Type B pancreatic cell (in vitro differentiated cells): ENCODE data around the gene SLC5A2. TPM values are rescaled to one million over a fixed set of nuclear protein-coding genes. Genes with fewer than 3 reads are reported as not detected.

Source experiments
- DNase-seq: peaks from one replicate; pipeline ENCODE4 v3.0.0; 2021; ENCODE audit warnings: mixed read lengths; ENCODE audit not compliant: unreplicated experiment; ENCODE audit errors: extremely low spot score
- H3K27ac Mint-ChIP-seq: 2 replicates; pipeline ENCODE4 v1.8.0; 2021; ENCODE audit warnings: mild to moderate bottlenecking, mixed read lengths
- H3K27me3 Mint-ChIP-seq: 2 replicates; pipeline ENCODE4 v1.8.0; 2021; ENCODE audit warnings: mixed read lengths
- H3K36me3 Mint-ChIP-seq: 2 replicates; pipeline ENCODE4 v1.8.0; 2021; ENCODE audit warnings: mixed read lengths
- H3K4me1 Mint-ChIP-seq: one replicate; pipeline ENCODE4 v1.8.0; 2021; ENCODE audit warnings: mixed read lengths; ENCODE audit not compliant: unreplicated experiment
- H3K4me3 Mint-ChIP-seq: 2 replicates; pipeline ENCODE4 v1.8.0; 2021; ENCODE audit warnings: mild to moderate bottlenecking, mixed read lengths
- H3K9me3 Mint-ChIP-seq: 2 replicates; pipeline ENCODE4 v1.8.0; 2021; ENCODE audit warnings: mixed read lengths
- total RNA-seq: library from RNA; stranded (reverse); gene quantifications from 2 replicates; pipeline ENCODE4 v1.2.1, GENCODE V29; 2021; ENCODE audit warnings: low replicate concordance
- TF ChIP-seq, protein P1 (sequence below): fragments of 200-600 bp; sonication (generic); conservative IDR thresholded peaks from 2 replicates; pipeline ENCODE4 v1.5.0; 2021; ENCODE audit warnings: antibody characterized with exemption, mild to moderate bottlenecking

Gene SLC5A2
- total RNA-seq, 1 donor from 2014 or later = 0.41 TPM

DNA sequence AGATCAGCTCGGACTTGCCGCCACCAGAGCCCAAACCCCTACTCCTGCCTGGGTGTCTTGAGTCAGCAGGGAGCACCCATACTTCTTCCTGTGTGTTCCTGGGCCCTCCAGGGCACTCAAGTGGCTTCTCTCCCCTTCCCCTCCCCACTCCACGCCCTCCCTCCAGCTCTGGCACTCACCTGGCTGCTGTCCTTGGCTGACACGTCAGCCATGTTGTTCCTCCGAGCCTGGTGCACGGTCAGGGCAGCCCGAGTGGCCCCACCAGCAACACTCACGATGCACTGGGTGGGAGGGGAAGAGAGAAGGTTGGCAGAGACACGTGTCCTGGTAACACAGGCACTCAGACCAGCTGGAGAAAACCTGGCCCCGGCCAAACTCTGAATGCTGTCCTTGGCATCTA is 13.7 kb downstream of the SLC5A2 start:
- TF ChIP-seq, protein P1, sequence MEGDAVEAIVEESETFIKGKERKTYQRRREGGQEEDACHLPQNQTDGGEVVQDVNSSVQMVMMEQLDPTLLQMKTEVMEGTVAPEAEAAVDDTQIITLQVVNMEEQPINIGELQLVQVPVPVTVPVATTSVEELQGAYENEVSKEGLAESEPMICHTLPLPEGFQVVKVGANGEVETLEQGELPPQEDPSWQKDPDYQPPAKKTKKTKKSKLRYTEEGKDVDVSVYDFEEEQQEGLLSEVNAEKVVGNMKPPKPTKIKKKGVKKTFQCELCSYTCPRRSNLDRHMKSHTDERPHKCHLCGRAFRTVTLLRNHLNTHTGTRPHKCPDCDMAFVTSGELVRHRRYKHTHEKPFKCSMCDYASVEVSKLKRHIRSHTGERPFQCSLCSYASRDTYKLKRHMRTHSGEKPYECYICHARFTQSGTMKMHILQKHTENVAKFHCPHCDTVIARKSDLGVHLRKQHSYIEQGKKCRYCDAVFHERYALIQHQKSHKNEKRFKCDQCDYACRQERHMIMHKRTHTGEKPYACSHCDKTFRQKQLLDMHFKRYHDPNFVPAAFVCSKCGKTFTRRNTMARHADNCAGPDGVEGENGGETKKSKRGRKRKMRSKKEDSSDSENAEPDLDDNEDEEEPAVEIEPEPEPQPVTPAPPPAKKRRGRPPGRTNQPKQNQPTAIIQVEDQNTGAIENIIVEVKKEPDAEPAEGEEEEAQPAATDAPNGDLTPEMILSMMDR = no peak
- peaks cover 11% of the 10 kb centered on the region for H3K36me3 Mint-ChIP-seq
- no peaks in the 10 kb centered on the region for H3K27me3 Mint-ChIP-seq
- no peak overlapping the region for H3K4me3 Mint-ChIP-seq
- H3K4me1 Mint-ChIP-seq = no peaks in the 10 kb centered on the region
- no peak overlapping the region for H3K27ac Mint-ChIP-seq
- H3K9me3 Mint-ChIP-seq = no peaks in the 10 kb centered on the region
- no peak for DNase-seq

DNA sequence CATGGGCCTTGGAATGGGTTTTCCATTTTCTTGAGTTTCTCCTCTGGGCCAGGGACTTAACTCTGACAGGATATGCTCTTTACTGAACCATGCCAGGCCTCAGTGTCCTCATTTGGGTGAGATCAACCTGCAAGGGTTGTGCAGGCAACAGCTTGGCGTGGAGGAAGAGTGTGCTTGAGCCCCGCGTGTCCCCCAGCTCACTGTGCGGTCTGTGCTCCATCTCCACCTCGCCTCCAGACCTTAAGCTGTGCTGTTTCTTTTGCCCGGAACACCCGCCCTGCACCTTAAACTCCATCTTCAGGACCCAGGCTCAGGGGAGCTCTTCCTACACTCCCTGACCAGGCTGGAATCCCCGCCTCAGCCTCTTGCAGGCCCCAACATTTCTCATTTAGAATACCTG is 15.6 kb downstream of the SLC5A2 start:
- Mint-ChIP-seq H3K4me1 (no peaks in the 10 kb centered on the region), H3K4me3 (no peak overlapping the region), H3K9me3 (no peaks in the 10 kb centered on the region), H3K27ac (no peak overlapping the region), H3K27me3 (no peaks in the 10 kb centered on the region), H3K36me3 (peaks cover 6% of the 10 kb centered on the region)
- TF ChIP-seq, protein P1 = no peak
- DNase-seq = no peak

DNA sequence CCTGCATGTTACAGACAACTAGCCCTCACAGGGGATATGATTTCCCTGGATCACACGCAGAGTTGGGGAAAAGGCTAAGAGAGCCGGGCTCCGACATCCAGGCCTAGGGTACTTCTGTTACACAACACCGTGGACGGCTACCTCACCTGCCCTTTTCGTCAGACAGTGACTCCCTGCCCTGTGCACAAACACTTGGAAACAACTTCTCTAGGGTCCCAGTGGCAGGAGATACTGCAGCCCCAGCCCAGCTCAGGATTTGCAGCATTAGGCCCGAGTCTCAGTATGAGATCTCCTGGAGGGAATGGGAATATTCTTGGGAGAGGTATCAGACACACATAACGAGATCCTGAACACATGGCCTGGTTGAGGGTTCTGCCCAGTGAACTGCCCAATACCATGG is 17.0 kb downstream of the SLC5A2 start:
- TF ChIP-seq, protein P1 = no peak
- H3K9me3 Mint-ChIP-seq = no peaks in the 10 kb centered on the region
- no peaks in the 10 kb centered on the region for H3K27me3 Mint-ChIP-seq
- no peak for DNase-seq
- peaks cover 5% of the 10 kb centered on the region for H3K36me3 Mint-ChIP-seq
- no peak overlapping the region for H3K27ac Mint-ChIP-seq
- H3K4me3 Mint-ChIP-seq = no peak overlapping the region
- H3K4me1 Mint-ChIP-seq = peaks cover under 1% of the 10 kb centered on the region

DNA sequence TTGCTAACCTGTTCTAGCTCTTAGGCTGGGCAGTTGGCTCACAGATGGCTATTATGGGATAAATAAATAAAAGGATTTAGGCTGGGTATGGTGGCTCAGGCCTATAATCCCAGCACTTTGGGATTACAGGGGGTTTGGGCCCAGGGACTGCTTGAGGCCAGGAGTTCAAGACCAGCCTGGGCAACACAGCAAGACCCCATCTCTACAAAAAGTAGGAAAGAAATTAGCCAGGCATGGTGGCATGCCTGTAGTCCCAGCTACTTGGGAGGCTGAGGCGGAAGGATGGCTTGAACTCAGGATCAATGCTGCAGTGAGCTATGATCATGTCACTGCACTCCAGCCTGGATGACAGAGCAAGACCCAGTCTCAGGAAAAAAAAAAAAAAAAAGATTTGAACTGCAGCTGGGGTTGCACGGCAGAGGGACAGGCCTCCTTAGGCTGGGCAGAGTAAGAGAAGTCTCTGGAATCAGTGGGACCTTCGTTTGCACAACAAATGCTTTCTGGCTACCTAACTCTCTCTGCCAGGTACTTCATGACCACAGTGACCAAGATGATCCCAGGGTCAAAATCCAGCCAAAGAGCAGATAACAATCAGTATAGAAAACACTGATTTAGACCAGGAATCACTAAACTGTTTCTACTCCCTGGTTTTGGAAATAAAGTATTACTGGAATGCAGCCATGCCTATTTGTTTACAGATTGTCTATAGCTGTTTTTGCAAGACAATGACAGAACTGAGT is 18.5 kb downstream of the SLC5A2 start:
- no peak for DNase-seq
- Mint-ChIP-seq H3K27me3 (no peaks in the 10 kb centered on the region), H3K36me3 (peaks cover 8% of the 10 kb centered on the region), H3K9me3 (no peaks in the 10 kb centered on the region), H3K4me3 (no peak overlapping the region), H3K4me1 (peaks cover 6% of the 10 kb centered on the region), H3K27ac (no peak overlapping the region)
- TF ChIP-seq, protein P1 = no peak

DNA sequence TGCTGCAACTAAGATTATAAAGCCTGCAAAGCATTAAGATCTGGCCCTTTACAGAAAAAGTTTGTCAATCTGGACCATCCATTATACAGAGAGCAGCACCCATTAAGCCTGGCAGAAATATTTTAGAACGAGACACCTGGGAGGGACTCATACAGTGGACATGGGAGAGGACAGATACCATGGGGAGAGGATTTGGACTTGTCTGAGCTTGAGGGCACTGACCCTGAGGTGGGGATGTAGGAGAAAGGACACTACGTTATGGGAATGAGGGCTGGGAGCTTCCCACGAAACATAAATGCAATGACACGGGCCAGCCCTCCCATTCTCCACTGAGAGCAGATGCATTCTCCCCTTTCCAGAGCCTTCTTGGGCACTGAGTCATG is 19.0 kb downstream of the SLC5A2 start:
- peaks cover 7% of the 10 kb centered on the region for H3K4me1 Mint-ChIP-seq
- TF ChIP-seq, protein P1 = no peak
- H3K4me3 Mint-ChIP-seq = no peak overlapping the region
- no peaks in the 10 kb centered on the region for H3K27me3 Mint-ChIP-seq
- H3K9me3 Mint-ChIP-seq = no peaks in the 10 kb centered on the region
- no peak for DNase-seq
- H3K36me3 Mint-ChIP-seq = peaks cover 8% of the 10 kb centered on the region
- no peak overlapping the region for H3K27ac Mint-ChIP-seq
